Loucy (cell line): ENCODE results near the gene CLMN.

Experiments used
- H2AFZ ChIP-seq: fragments of 200-600 bp; sonication (generic); 2 replicates; pipeline ENCODE4 v1.6.0; 2016; ENCODE audit warnings: antibody characterized with exemption, mild to moderate bottlenecking, low read length, moderate library complexity
- H3F3A ChIP-seq: fragments of 200-600 bp; 2 replicates; pipeline ENCODE4 v1.6.0; 2016; ENCODE audit warnings: antibody characterized with exemption, low read depth, mild to moderate bottlenecking
- H3K27me3 ChIP-seq: fragments of 200-600 bp; sonication (generic); 2 replicates; pipeline ENCODE4 v1.6.1; 2014; ENCODE audit warnings: low read length, mild to moderate bottlenecking; ENCODE audit not compliant: insufficient read depth, poor library complexity, severe bottlenecking
- H3K36me3 ChIP-seq: fragments of 200-600 bp; sonication (generic); 2 replicates; pipeline ENCODE4 v1.6.1; 2016; ENCODE audit warnings: low read length; ENCODE audit not compliant: insufficient read depth
- H3K4me1 ChIP-seq: fragments of 200-600 bp; sonication (generic); 2 replicates; pipeline ENCODE4 v1.5.1; 2014; ENCODE audit warnings: low read length, mild to moderate bottlenecking; ENCODE audit not compliant: insufficient read depth, poor library complexity, severe bottlenecking
- H3K4me2 ChIP-seq: fragments of 200-600 bp; sonication (generic); 2 replicates; pipeline ENCODE4 v1.6.0; 2014; ENCODE audit warnings: antibody characterized with exemption, low read length, low read depth, mild to moderate bottlenecking; ENCODE audit not compliant: poor library complexity, severe bottlenecking
- H3K4me3 ChIP-seq: fragments of 200-600 bp; sonication (generic); 2 replicates; pipeline ENCODE4 v1.5.1; 2014; ENCODE audit warnings: low read length, mild to moderate bottlenecking, mixed read lengths; ENCODE audit not compliant: poor library complexity, severe bottlenecking
- H3K79me2 ChIP-seq: fragments of 200-600 bp; sonication (generic); 2 replicates; pipeline ENCODE4 v1.6.1; 2014; ENCODE audit warnings: low read length; ENCODE audit not compliant: insufficient read depth
- H3K9ac ChIP-seq: fragments of 200-600 bp; sonication (generic); 2 replicates; pipeline ENCODE4 v1.6.0; 2014; ENCODE audit warnings: mild to moderate bottlenecking, low read depth, low read length, moderate library complexity; ENCODE audit not compliant: poor library complexity, severe bottlenecking
- H3K9me2 ChIP-seq: fragments of 200-600 bp; sonication (generic); replicated peaks from 2 replicates; pipeline ENCODE4 v1.6.1; 2016; ENCODE audit warnings: low read depth, low read length, mixed read lengths
- H3K9me3 ChIP-seq: fragments of 200-600 bp; sonication (generic); 2 replicates; pipeline ENCODE4 v1.6.1; 2014; ENCODE audit warnings: mild to moderate bottlenecking, antibody characterized with exemption, low read length, low read depth; ENCODE audit not compliant: insufficient read depth
- H4K20me1 ChIP-seq: fragments of 200-600 bp; sonication (generic); 2 replicates; pipeline ENCODE4 v1.6.0; 2014; ENCODE audit warnings: antibody characterized with exemption, low read length, mild to moderate bottlenecking; ENCODE audit not compliant: insufficient read depth, poor library complexity, severe bottlenecking
- CTCF ChIP-seq: fragments of 200-600 bp; sonication (generic); conservative IDR thresholded peaks from 2 replicates; pipeline ENCODE4 v1.5.1; 2014; ENCODE audit warnings: mild to moderate bottlenecking, antibody characterized with exemption, low read length
- EZH2phosphoT487 ChIP-seq: fragments of 200-600 bp; IDR thresholded peaks from 2 replicates; pipeline ENCODE4 v1.6.1; 2018; ENCODE audit warnings: antibody characterized with exemption, mild to moderate bottlenecking, moderate library complexity, borderline replicate concordance

CLMN gene

GRCh38 chr14:95165517-95165916, 154.2 kb downstream of the CLMN start:
- TF ChIP-seq CTCF (no peak), EZH2phosphoT487 (no peak)
- Histone ChIP-seq H3K9me2 (no peaks in the 10 kb centered on the region), H3K4me1 (no peaks in the 10 kb centered on the region), H3F3A (no peaks in the 10 kb centered on the region), H4K20me1 (no peaks in the 10 kb centered on the region), H3K79me2 (no peaks in the 10 kb centered on the region), H3K4me3 (no peak overlapping the region), H3K4me2 (no peak overlapping the region), H3K9me3 (peaks cover 3% of the 10 kb centered on the region; the same call in 1 of the 2 replicates), H3K36me3 (no peaks in the 10 kb centered on the region), H2AFZ (no peak overlapping the region), H3K27me3 (no peaks in the 10 kb centered on the region), H3K9ac (no peak overlapping the region)

GRCh38 chr14:95164506-95164905, 155.2 kb downstream of the CLMN start:
- TF ChIP-seq CTCF: no peak
- TF ChIP-seq EZH2phosphoT487: no peak
- H4K20me1 ChIP-seq: no peaks in the 10 kb centered on the region
- no peak overlapping the region for H2AFZ ChIP-seq
- no peaks in the 10 kb centered on the region for H3K36me3 ChIP-seq
- no peak overlapping the region for H3K9ac ChIP-seq
- H3K9me3 ChIP-seq: peaks cover 3% of the 10 kb centered on the region; the same call in 1 of the 2 replicates
- no peak overlapping the region for H3K4me3 ChIP-seq
- no peak overlapping the region for H3K4me2 ChIP-seq
- H3F3A ChIP-seq: no peaks in the 10 kb centered on the region
- no peaks in the 10 kb centered on the region for H3K27me3 ChIP-seq
- no peaks in the 10 kb centered on the region for H3K9me2 ChIP-seq
- H3K79me2 ChIP-seq: no peaks in the 10 kb centered on the region
- no peaks in the 10 kb centered on the region for H3K4me1 ChIP-seq

GRCh38 chr14:95163666-95164065, 156.0 kb downstream of the CLMN start:
- Histone ChIP-seq H3K9me2 (no peaks in the 10 kb centered on the region), H3K9me3 (peaks cover 3% of the 10 kb centered on the region; the same call in 1 of the 2 replicates), H3K9ac (no peak overlapping the region), H3K36me3 (no peaks in the 10 kb centered on the region), H4K20me1 (no peaks in the 10 kb centered on the region), H3K4me2 (no peak overlapping the region), H3K79me2 (peaks cover 4% of the 10 kb centered on the region; the same call in 1 of the 2 replicates), H3K4me3 (no peak overlapping the region), H3F3A (no peaks in the 10 kb centered on the region), H2AFZ (no peak overlapping the region), H3K4me1 (no peaks in the 10 kb centered on the region), H3K27me3 (no peaks in the 10 kb centered on the region)
- TF ChIP-seq CTCF (no peak), EZH2phosphoT487 (no peak)
